ENCODE results near the gene TRPV5. TPM values are rescaled to one million over a fixed set of nuclear protein-coding genes. Genes with fewer than 3 reads are reported as not detected.

The TRPV5 gene
- total and polyA plus RNA-seq, 2 of the 4 experiments (the other 2 are of a cell fraction) = not detected

DNA sequence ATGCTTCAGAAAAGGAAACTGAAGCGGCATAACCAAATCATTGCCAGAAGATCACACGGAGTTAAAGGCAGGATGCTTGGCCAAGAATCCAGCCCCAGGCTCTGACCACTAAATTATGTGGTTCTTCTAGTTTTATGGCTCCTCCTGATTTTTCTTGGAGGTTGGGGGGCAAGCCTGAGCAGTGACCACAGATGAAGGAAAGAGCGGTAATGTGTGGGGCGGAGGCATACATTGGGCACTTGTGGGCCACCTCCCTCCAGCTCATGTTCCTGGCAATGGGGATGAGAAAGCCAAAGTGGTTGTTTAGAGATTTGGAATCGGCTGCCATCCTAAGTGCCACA lies 51.2 kb downstream of the TRPV5 start:
- in situ Hi-C loops (cut with MboI; ENCODE audit: low sequenced_read_pairs) = no loop called here
- Histone ChIP-seq H3K79me1 (ENCODE audit: low read depth in 1 of 2, low read length in 2 of 2) (no peaks in the 10 kb centered on the region), H2BK20ac (ENCODE audit: low read depth, low read length) (no peak overlapping the region), H3K36me3 (ENCODE audit: control insufficient read depth, insufficient read depth, low read length) (no peaks in the 10 kb centered on the region), H4K20me1 (ENCODE audit: insufficient read depth, low read length) (no peaks in the 10 kb centered on the region), H3K4ac (ENCODE audit: low read depth, low read length) (no peak overlapping the region), H3K27ac (ENCODE audit: insufficient read depth, low read length) (no peak overlapping the region), H3K27me3 (ENCODE audit: control insufficient read depth, insufficient read depth, low read length) (no peaks in the 10 kb centered on the region), H3K9ac (ENCODE audit: low read depth, low read length) (no peak overlapping the region), H2BK5ac (ENCODE audit: low read depth, low read length, poor library complexity, severe bottlenecking) (no peak overlapping the region), H4K91ac (ENCODE audit: insufficient read depth, low read depth, low read length) (no peak overlapping the region), H2AFZ (replicated peaks; ENCODE audit: low read length, poor library complexity) (no peak overlapping the region), H2BK15ac (ENCODE audit: low read depth, low read length) (no peak overlapping the region), H2AK9ac (replicated peaks; ENCODE audit: low read depth, low read length, poor library complexity) (no peak overlapping the region), H3K23ac (ENCODE audit: low read depth, low read length) (no peak overlapping the region), H3K14ac (replicated peaks; ENCODE audit: low read depth, low read length) (no peak overlapping the region), H3K18ac (ENCODE audit: low read depth, low read length) (no peak overlapping the region), H3K9me1 (ENCODE audit: insufficient read depth, low read length) (no peaks in the 10 kb centered on the region), H3K9me3 (ENCODE audit: control insufficient read depth, insufficient read depth, low read length) (no peaks in the 10 kb centered on the region), H4K5ac (ENCODE audit: low read depth, low read length) (no peak overlapping the region), H3K56ac (ENCODE audit: extremely low read depth, insufficient read depth, low read length) (no peak overlapping the region), H2AK5ac (ENCODE audit: low read depth, low read length) (no peak overlapping the region), H2BK120ac (ENCODE audit: low read depth, low read length) (no peak overlapping the region), H3K4me2 (ENCODE audit: low read depth, low read length) (no peak overlapping the region), H4K8ac (ENCODE audit: low read depth in 2 of 2, low read length in 2 of 2) (no peak overlapping the region), H3K4me1 (ENCODE audit: control insufficient read depth, insufficient read depth, low read length) (no peaks in the 10 kb centered on the region), H3K4me3 (ENCODE audit: insufficient read depth, low read depth, low read length) (no peak overlapping the region)
- dilution Hi-C loops (cut with HindIII; ENCODE audit: low sequenced_read_pairs, unreplicated experiment) = no loop called here
- no peak for TF ChIP-seq CEBPB (IDR thresholded peaks at IDR 0.05; ENCODE audit: low read depth, low read length)
- no peak for TF ChIP-seq MAFK (IDR thresholded peaks at IDR 0.05; ENCODE audit: low read depth, low read length)
- no peak for TF ChIP-seq FOS (IDR thresholded peaks at IDR 0.05; ENCODE audit: low read depth, low read length)
- TF ChIP-seq MXI1 (IDR thresholded peaks at IDR 0.05; ENCODE audit: borderline replicate concordance, low read depth, low read length) = no peak
- TF ChIP-seq NFE2L2 (IDR thresholded peaks at IDR 0.05; ENCODE audit: low read depth, low read length) = no peak
- TF ChIP-seq RFX5 (IDR thresholded peaks at IDR 0.05; ENCODE audit: low read depth, low read length) = no peak
- TF ChIP-seq RCOR1 (IDR thresholded peaks at IDR 0.05; ENCODE audit: insufficient replicate concordance, low read length) = no peak
- TF ChIP-seq USF2 (IDR thresholded peaks at IDR 0.05; ENCODE audit: low read depth, low read length) = no peak
- TF ChIP-seq, protein P1, sequence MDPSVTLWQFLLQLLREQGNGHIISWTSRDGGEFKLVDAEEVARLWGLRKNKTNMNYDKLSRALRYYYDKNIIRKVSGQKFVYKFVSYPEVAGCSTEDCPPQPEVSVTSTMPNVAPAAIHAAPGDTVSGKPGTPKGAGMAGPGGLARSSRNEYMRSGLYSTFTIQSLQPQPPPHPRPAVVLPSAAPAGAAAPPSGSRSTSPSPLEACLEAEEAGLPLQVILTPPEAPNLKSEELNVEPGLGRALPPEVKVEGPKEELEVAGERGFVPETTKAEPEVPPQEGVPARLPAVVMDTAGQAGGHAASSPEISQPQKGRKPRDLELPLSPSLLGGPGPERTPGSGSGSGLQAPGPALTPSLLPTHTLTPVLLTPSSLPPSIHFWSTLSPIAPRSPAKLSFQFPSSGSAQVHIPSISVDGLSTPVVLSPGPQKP (IDR thresholded peaks at IDR 0.05; ENCODE audit: borderline replicate concordance, low read depth, low read length) = no peak
- no peak for TF ChIP-seq POLR2A (IDR thresholded peaks at IDR 0.05; ENCODE audit: low read depth, low read length)
- ChIA-PET CTCF (no interaction called here), POLR2A (ENCODE audit: unreplicated experiment) (no interaction called here)
- intact Hi-C loops (cut with micrococcal nuclease) = no loop called here
- no peak for ATAC-seq (ENCODE audit: low read depth)
- DNase-seq = no peak
- BruUV-seq (replicated peaks) = no TSS peak
- 60% methylated on average over 1 of the region's 5 CpGs; no CpG with 5 or more reads in 1 of the 2 experiments for whole genome bisulfite sequencing, 2 experiments (ENCODE audit: extremely low coverage in 2 of 2, insufficient read length in 1 of 2)
